NT2/D1 (cell line): Measurements from ENCODE around the gene SNED1.

Experiments used
- YY1 ChIP-seq: IDR thresholded peaks from 2 replicates; pipeline ENCODE4 v1.6.1; 2011; ENCODE audit not compliant: insufficient read length, insufficient read depth
- ZNF274 ChIP-seq: IDR thresholded peaks from 2 replicates; pipeline ENCODE4 v1.6.1; 2011; ENCODE audit warnings: mild to moderate bottlenecking, low read depth, low read length

DNA sequence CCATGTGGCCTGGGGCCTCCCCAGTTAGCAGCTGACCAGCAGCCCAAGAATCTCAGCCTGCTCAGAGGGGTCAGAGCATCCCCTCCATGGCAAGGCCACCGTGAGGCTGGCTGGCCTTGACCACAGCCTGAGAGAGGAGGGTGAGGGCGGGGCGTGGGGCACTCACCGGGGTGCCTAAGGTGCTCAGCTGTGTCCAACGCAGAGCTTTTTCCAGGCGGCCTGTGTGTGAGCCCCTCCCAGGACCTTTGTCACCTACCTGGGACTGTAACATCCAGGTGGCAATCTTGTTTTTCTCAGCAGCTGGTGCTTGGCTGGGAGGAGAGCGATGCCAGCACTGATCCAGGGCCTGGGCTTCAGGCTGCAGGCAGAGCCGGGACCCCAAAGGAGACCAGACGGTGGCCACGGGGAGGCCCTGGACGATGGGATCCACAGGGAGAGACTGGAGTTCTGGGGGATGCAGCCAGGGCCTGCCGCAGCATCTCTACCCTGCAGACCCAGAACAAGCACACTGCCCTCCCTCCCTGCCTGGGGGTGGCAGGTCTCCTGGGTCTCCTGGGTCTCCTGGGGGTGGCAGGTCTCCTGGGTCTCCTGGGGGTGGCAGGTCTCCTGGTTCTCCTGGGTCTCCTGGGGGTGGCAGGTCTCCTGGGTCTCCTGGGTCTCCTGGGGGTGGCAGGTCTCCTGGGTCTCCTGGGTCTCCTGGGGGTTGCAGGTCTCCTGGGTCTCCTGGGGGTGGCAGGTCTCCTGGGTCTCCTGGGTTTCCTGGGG lies 12.3 kb downstream of the SNED1 start:
- no peak for TF ChIP-seq YY1
- TF ChIP-seq ZNF274, result no peak
